GM12878 (cell line): ENCODE data around the gene MESP2. TPM values are rescaled to one million over a fixed set of nuclear protein-coding genes. Genes with fewer than 3 reads are reported as not detected.

Experiments
- ATAC-seq: fragments of 200-7000 bp; cut with Tn5 transposase; 3 replicates; pipeline ENCODE4 v1.9.1; 2020; ENCODE audit warnings: mild to moderate bottlenecking, moderate library complexity
- BruUV-seq: library from RNA; stranded (reverse); fragments of 400-500 nt; replicated peaks from 2 replicates; lab custom pipeline; 2021; lab: Mats Ljungman, UMichigan
- CTCF ChIA-PET: fragments of 300-600 bp; sonication (Branson Sonifier 250); formaldehyde crosslinking; extraction: SDS; loops from one replicate; lab custom pipeline; 2021; ENCODE audit warnings: inconsistent platforms; lab: Yijun Ruan, JAX
- POLR2A ChIA-PET: fragments of 350-600 bp; formaldehyde crosslinking; extraction: SDS; loops from one replicate; lab custom pipeline; 2021; ENCODE audit warnings: inconsistent platforms; lab: Charles Lee
- RAD21 ChIA-PET: fragments of 300-600 bp; sonication (Branson Sonifier 250); formaldehyde crosslinking; loops from one replicate; lab custom pipeline; 2023; ENCODE audit warnings: antibody characterized with exemption; ENCODE audit not compliant: unreplicated experiment; lab: Charles Lee
- SMC1A ChIA-PET: fragments of 300-600 bp; sonication (Branson Sonifier 250); formaldehyde crosslinking; loops from one replicate; lab custom pipeline; 2023; ENCODE audit not compliant: unreplicated experiment, uncharacterized antibody; lab: Charles Lee
- DNase-seq: peaks from one replicate; pipeline ENCODE4 v3.0.0-alpha.2; 2011; ENCODE audit warnings: low read depth, low spot score
- FAIRE-seq: peaks from 3 replicates; lab custom pipeline; 2011; peaks lifted over from hg19 to GRCh38; lab: Jason Lieb, UNC
- H2AFZ ChIP-seq: 2 replicates; pipeline ENCODE4 v1.6.0; 2011; ENCODE audit warnings: low read depth, low read length, control low read depth; ENCODE audit not compliant: control insufficient read depth
- H3K27ac ChIP-seq: 2 replicates; pipeline ENCODE4 v1.5.1; 2011; ENCODE audit warnings: control low read depth; ENCODE audit not compliant: control insufficient read depth, insufficient read depth
- H3K27me3 ChIP-seq, 2 experiments: replicated peaks in 1 of 2; 2 replicates each; pipeline versions ENCODE4 v1.6.0 to v1.6.1; 2011; ENCODE audit warnings: low read length in 1 of 2; ENCODE audit not compliant: control insufficient read depth in 2 of 2, insufficient read depth in 2 of 2
- H3K36me3 ChIP-seq, 2 experiments: 2 replicates each; pipeline ENCODE4 v1.5.1; 2011; ENCODE audit warnings: low read length in 1 of 2; ENCODE audit not compliant: control insufficient read depth in 2 of 2, insufficient read depth in 2 of 2
- H3K4me1 ChIP-seq: 2 replicates; pipeline ENCODE4 v1.6.1; 2011; ENCODE audit warnings: mild to moderate bottlenecking, low read length, moderate library complexity, mixed read lengths; ENCODE audit not compliant: control insufficient read depth, insufficient read depth
- H3K4me2 ChIP-seq: 2 replicates; pipeline ENCODE4 v1.6.0; 2011; ENCODE audit warnings: control low read depth; ENCODE audit not compliant: control insufficient read depth, insufficient read depth
- H3K4me3 ChIP-seq: fragments of 200-600 bp; sonication (generic); 2 replicates; pipeline ENCODE4 v1.5.1; 2016
- H3K79me2 ChIP-seq: 2 replicates; pipeline ENCODE4 v1.6.0; 2011; ENCODE audit warnings: low read length; ENCODE audit not compliant: control insufficient read depth, insufficient read depth
- H3K9ac ChIP-seq: 2 replicates; pipeline ENCODE4 v1.8.0; 2011; ENCODE audit warnings: low read length, control low read depth, mixed read lengths; ENCODE audit not compliant: control insufficient read depth, insufficient read depth
- H3K9me3 ChIP-seq: replicated peaks from 3 replicates; pipeline ENCODE4 v1.5.1; 2011; ENCODE audit warnings: mild to moderate bottlenecking, low read length; ENCODE audit not compliant: control insufficient read depth, insufficient read depth
- H4K20me1 ChIP-seq: 2 replicates; pipeline ENCODE4 v1.6.0; 2011; ENCODE audit not compliant: control insufficient read depth, insufficient read depth
- ATF7 ChIP-seq: fragments of 450-650 bp; IDR thresholded peaks from 2 replicates; pipeline ENCODE4 v1.6.1; 2016; ENCODE audit warnings: low read depth, mild to moderate bottlenecking
- CBFB ChIP-seq: IDR thresholded peaks from 2 replicates; pipeline ENCODE4 v1.6.1; 2016; ENCODE audit warnings: antibody characterized with exemption, low read depth
- ESRRA ChIP-seq: IDR thresholded peaks from 2 replicates; pipeline ENCODE4 v1.6.1; 2012; ENCODE audit warnings: mild to moderate bottlenecking, low read length, improper control_type of control experiment
- ETV6 ChIP-seq, 2 experiments: fragments of 450-650 bp in 1 of 2; IDR thresholded peaks in 1 of 2; conservative IDR thresholded peaks in 1 of 2; 2 replicates each; pipeline ENCODE4 v1.6.1; 2014; ENCODE audit warnings: antibody characterized with exemption in 1 of 2, borderline replicate concordance in 1 of 2, low read depth in 1 of 2, mild to moderate bottlenecking in 1 of 2, moderate library complexity in 1 of 2
- EZH2 ChIP-seq: IDR thresholded peaks from 2 replicates; pipeline ENCODE4 v1.6.1; 2012; ENCODE audit warnings: low read depth, mild to moderate bottlenecking, control low read depth, inconsistent platforms, low read length, borderline replicate concordance; ENCODE audit not compliant: control insufficient read depth
- GABPA ChIP-seq: IDR thresholded peaks from 2 replicates; pipeline ENCODE4 v1.6.1; 2014; ENCODE audit warnings: antibody characterized with exemption, low read depth, mild to moderate bottlenecking, inconsistent platforms
- HDAC2 ChIP-seq: fragments of 200-600 bp; sonication (generic); IDR thresholded peaks from 2 replicates; pipeline ENCODE4 v1.6.1; 2017
- JUNB ChIP-seq: IDR thresholded peaks from 2 replicates; pipeline ENCODE4 v1.6.1; 2016; ENCODE audit warnings: antibody characterized with exemption, mild to moderate bottlenecking
- MXI1 ChIP-seq: fragments of 150-350 bp; IDR thresholded peaks from 2 replicates; pipeline ENCODE4 v1.6.1; 2011; ENCODE audit warnings: low read depth, mild to moderate bottlenecking, inconsistent platforms, low read length, improper control_type of control experiment
- NFIC ChIP-seq: IDR thresholded peaks from 2 replicates; pipeline ENCODE4 v1.6.1; 2012; ENCODE audit warnings: low read depth, mild to moderate bottlenecking, inconsistent platforms, low read length, moderate library complexity
- NKRF ChIP-seq: fragments of 450-650 bp; conservative IDR thresholded peaks from 2 replicates; pipeline ENCODE4 v1.6.1; 2017; ENCODE audit warnings: mild to moderate bottlenecking, moderate library complexity
- PAX8 ChIP-seq: fragments of 450-650 bp; IDR thresholded peaks from 2 replicates; pipeline ENCODE4 v1.6.1; 2017; ENCODE audit warnings: mild to moderate bottlenecking, moderate library complexity
- SMAD5 ChIP-seq: IDR thresholded peaks from 2 replicates; pipeline ENCODE4 v1.6.1; 2016; ENCODE audit warnings: antibody characterized with exemption, low read depth
- TARDBP ChIP-seq: IDR thresholded peaks from 2 replicates; pipeline ENCODE4 v1.6.1; 2016; ENCODE audit warnings: borderline replicate concordance
- YY1 ChIP-seq: IDR thresholded peaks from 2 replicates; pipeline ENCODE4 v1.6.1; 2011; ENCODE audit warnings: low read depth, mild to moderate bottlenecking, low read length
- ZNF384 ChIP-seq: IDR thresholded peaks from 2 replicates; pipeline ENCODE4 v1.6.1; 2012; ENCODE audit warnings: low read depth, mild to moderate bottlenecking, low read length, improper control_type of control experiment, borderline replicate concordance
- WGBS: methylation state at CpG from one replicate; pipeline ENCODE4 v1.1.6; 2016; ENCODE audit warnings: low lambda C conversion rate; ENCODE audit not compliant: insufficient replicate concordance, insufficient coverage; ENCODE audit errors: missing lambda C conversion rate; 5-methylcytosine and 5-hydroxymethylcytosine counted together
- in situ Hi-C: fragments of 300-500 bp; cut with MboI; formaldehyde crosslinking; loops from 9 replicates; pipeline ENCODE4 v1.14.3; 2018; ENCODE audit warnings: mixed read lengths
- intact Hi-C: fragments of 100-400 bp; cut with micrococcal nuclease; formaldehyde crosslinking; loops from one replicate; pipeline ENCODE4 v1.14.2; 2022; ENCODE audit not compliant: unreplicated experiment
- polyA plus RNA-seq, 11 experiments: library from polyadenylated mRNA; depleted of rRNA in 4 of 11; unstranded in 6 of 11; stranded (reverse) in 5 of 11; fragments of >200 nt; fragmentation: Nextera tagmentation in 4 of 11; fragmentation: Illumina TruSeq in 1 of 11; extraction: Ambion mirVana in 4 of 11; extraction: Trizol in 1 of 11; gene quantifications; 1 replicate in 1 of 11; 2 replicates in 10 of 11; pipeline versions ENCODE4 v1.2.1 to v1.2.3, GENCODE V29; 2011 to 2016; ENCODE audit warnings: inconsistent platforms in 2 of 11, missing spikeins in 2 of 11, low read depth in 1 of 11
- total RNA-seq, 4 experiments: library from RNA; depleted of rRNA in 3 of 4; stranded (reverse); fragments of >200 nt in 3 of 4; fragmentation: Illumina TruSeq in 1 of 4; extraction: Trizol in 1 of 4; gene quantifications; 2 replicates each; pipeline versions ENCODE4 v1.2.1 to v1.2.3, GENCODE V29; 2013 to 2021
- TF ChIP-seq, protein P1 (sequence below): fragments of 450-650 bp; formaldehyde crosslinking; IDR thresholded peaks from 2 replicates; pipeline ENCODE4 v1.4.0; 2022; ENCODE audit warnings: mild to moderate bottlenecking, moderate library complexity
- TF ChIP-seq, protein P2 (sequence below): fragments of 450-650 bp; IDR thresholded peaks from 2 replicates; pipeline ENCODE4 v1.6.1; 2016; ENCODE audit warnings: mild to moderate bottlenecking

MESP2 gene
- total and polyA plus RNA-seq, 10 of the 15 experiments (the other 5 are each of a cell fraction or from before 2014, with no cell fraction given): 0.04 TPM; not detected in 9

DNA sequence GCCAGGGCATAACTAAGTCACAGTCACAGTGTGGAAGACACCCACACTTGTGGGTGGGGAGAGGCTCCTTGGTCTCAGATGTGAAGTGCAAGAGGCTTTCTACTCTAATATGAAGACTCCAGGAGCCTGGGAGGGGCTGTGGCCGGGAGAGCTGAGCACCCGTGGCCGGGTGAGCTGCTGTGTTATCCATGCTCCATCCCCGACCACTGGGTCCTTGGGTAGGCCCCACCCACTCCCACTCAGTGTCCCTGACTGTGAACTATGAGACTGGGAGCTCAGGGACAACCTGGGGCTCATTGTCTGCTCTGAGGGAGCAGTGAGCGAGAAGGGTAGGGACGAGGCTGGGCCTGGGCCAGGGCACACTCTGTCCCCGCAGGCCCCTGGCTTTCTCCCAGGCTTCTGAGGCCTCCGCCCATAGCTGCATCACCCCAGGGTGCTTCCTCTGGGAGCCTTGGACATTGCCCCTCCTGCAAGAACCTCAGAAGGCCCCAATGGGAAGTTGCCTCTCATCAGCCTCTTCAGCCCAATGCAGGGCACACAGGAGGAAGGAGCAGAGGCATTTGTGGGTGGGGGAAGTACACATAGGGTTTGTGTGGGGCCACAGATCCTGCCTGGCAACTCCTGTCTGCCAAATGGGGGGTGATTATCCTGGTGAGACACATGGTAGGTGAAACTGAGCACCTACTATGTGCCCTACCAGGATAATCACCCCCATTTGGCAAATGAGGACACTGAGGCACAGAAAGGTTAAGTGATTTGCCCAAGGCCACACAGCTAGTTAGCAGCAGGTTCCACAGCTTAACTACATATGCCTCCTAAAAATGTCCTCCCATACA lies 36.1 kb downstream of the MESP2 start:
- FAIRE-seq (no peak), DNase-seq (no peak), ATAC-seq (no peak)
- ChIA-PET RAD21 (interaction anchor here (1.3 kb wide), 1 partner anchor 63 kb away, joined by 3 read pairs; no protein-coding TSS in a partner anchor), SMC1A (no interaction called here), POLR2A (no interaction called here), CTCF (interaction anchor here (0.6 to 0.7 kb wide), 2 partner anchors 52 to 65 kb away, joined by 3 read pairs; no protein-coding TSS in a partner anchor)
- in situ Hi-C loops: no loop called here
- H3K27ac ChIP-seq: no peak overlapping the region
- H3K4me3 ChIP-seq: no peak overlapping the region
- H3K4me1 ChIP-seq: no peaks in the 10 kb centered on the region; the same call in 1 of the 2 replicates
- H3K27me3 ChIP-seq: peaks cover 5 to 6% of the 10 kb centered on the region in 2 experiments; a peak in 3 of 4 replicates
- TF ChIP-seq EZH2: no peak
- no peak for TF ChIP-seq JUNB
- TF ChIP-seq YY1: no peak
- no peak for TF ChIP-seq PAX8
- TF ChIP-seq HDAC2: no peak
- TF ChIP-seq ATF7: no peak
- TF ChIP-seq NFIC: no peak
- TF ChIP-seq, protein P1, sequence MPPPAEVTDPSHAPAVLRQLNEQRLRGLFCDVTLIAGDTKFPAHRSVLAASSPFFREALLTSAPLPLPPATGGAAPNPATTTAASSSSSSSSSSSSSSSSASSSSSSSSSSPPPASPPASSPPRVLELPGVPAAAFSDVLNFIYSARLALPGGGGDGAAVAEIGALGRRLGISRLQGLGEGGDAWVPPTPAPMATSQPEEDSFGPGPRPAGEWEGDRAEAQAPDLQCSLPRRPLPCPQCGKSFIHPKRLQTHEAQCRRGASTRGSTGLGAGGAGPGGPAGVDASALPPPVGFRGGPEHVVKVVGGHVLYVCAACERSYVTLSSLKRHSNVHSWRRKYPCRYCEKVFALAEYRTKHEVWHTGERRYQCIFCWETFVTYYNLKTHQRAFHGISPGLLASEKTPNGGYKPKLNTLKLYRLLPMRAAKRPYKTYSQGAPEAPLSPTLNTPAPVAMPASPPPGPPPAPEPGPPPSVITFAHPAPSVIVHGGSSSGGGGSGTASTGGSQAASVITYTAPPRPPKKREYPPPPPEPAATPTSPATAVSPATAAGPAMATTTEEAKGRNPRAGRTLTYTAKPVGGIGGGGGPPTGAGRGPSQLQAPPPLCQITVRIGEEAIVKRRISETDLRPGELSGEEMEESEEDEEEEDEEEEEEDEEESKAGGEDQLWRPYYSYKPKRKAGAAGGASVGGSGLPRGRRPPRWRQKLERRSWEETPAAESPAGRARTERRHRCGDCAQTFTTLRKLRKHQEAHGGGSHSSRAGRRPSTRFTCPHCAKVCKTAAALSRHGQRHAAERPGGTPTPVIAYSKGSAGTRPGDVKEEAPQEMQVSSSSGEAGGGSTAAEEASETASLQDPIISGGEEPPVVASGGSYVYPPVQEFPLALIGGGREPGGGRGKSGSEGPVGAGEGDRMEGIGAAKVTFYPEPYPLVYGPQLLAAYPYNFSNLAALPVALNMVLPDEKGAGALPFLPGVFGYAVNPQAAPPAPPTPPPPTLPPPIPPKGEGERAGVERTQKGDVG: no peak
- no peak for TF ChIP-seq ETV6 (conservative IDR thresholded peaks at IDR 0.05 in 1 of 2, IDR thresholded peaks at IDR 0.05 in 1 of 2; ENCODE audit: borderline replicate concordance in 1 of 2, low read depth in 1 of 2)
- TF ChIP-seq GABPA: no peak
- no peak for TF ChIP-seq CBFB
- no peak for TF ChIP-seq SMAD5
- no peak for TF ChIP-seq MXI1
- no peak for TF ChIP-seq ESRRA
- TF ChIP-seq, protein P2, sequence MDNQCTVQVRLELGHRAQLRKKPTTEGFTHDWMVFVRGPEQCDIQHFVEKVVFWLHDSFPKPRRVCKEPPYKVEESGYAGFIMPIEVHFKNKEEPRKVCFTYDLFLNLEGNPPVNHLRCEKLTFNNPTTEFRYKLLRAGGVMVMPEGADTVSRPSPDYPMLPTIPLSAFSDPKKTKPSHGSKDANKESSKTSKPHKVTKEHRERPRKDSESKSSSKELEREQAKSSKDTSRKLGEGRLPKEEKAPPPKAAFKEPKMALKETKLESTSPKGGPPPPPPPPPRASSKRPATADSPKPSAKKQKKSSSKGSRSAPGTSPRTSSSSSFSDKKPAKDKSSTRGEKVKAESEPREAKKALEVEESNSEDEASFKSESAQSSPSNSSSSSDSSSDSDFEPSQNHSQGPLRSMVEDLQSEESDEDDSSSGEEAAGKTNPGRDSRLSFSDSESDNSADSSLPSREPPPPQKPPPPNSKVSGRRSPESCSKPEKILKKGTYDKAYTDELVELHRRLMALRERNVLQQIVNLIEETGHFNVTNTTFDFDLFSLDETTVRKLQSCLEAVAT: no peak
- TF ChIP-seq ZNF384: no peak
- TF ChIP-seq TARDBP: no peak
- no peak for TF ChIP-seq NKRF
- no peaks in the 10 kb centered on the region for H3K36me3 ChIP-seq
- no peak overlapping the region for H3K4me2 ChIP-seq
- WGBS: 56% methylated on average over 8 of the region's 8 CpGs
- no peak overlapping the region for H2AFZ ChIP-seq
- H4K20me1 ChIP-seq: no peaks in the 10 kb centered on the region
- H3K79me2 ChIP-seq: no peaks in the 10 kb centered on the region
- no TSS peak for BruUV-seq
- intact Hi-C loops: no loop called here
- H3K9ac ChIP-seq: no peak overlapping the region
- no peaks in the 10 kb centered on the region; the same call in 2 of the 3 replicates for H3K9me3 ChIP-seq
